HepG2 (cell line): ENCODE measurements around the gene COQ6. TPM values are rescaled to one million over a fixed set of nuclear protein-coding genes. Genes with fewer than 3 reads are reported as not detected.
A peak's percentile ranks its signal among the peaks of the same experiment; 100 is the strongest.

Source experiments
- ATAC-seq: fragments of 200-7000 bp; cut with Tn5 transposase; 3 replicates; pipeline ENCODE4 v1.9.1; 2020; ENCODE audit warnings: mild to moderate bottlenecking, moderate library complexity
- BruUV-seq: library from RNA; stranded (reverse); fragments of 400-500 nt; replicated peaks from 2 replicates; lab custom pipeline; 2021; lab: Mats Ljungman, UMichigan
- CTCF ChIA-PET: fragments of 300-600 bp; formaldehyde crosslinking; extraction: SDS; loops from one replicate; lab custom pipeline; 2021; ENCODE audit warnings: low total read pairs, inconsistent platforms, low intra/inter-chr PET ratio; lab: Yijun Ruan, JAX
- POLR2A ChIA-PET: fragments of 350-600 bp; sonication (Branson Sonifier 250); formaldehyde crosslinking; loops from one replicate; lab custom pipeline; 2020; ENCODE audit warnings: antibody characterized with exemption, inconsistent platforms; lab: Yijun Ruan, JAX
- DNase-seq: peaks from one replicate; pipeline ENCODE4 v3.0.0-alpha.2; 2015; ENCODE audit warnings: low spot score
- FAIRE-seq: peaks from 3 replicates; lab custom pipeline; 2011; peaks lifted over from hg19 to GRCh38; lab: Jason Lieb, UNC
- H2AFZ ChIP-seq: one replicate; pipeline ENCODE4 v1.6.1; 2011; ENCODE audit warnings: low read length, inconsistent platforms
- H3K27ac ChIP-seq: fragments of 300-600 bp; 3 replicates; pipeline ENCODE4 v1.8.0; 2011; ENCODE audit warnings: mixed run types, mild to moderate bottlenecking, mixed read lengths, low read length, inconsistent platforms; ENCODE audit not compliant: insufficient read depth; ENCODE audit errors: extremely low read length
- H3K27me3 ChIP-seq, 2 experiments: fragments of 200-600 bp in 1 of 2; 2 replicates in 1 of 2; 3 replicates in 1 of 2; pipeline versions ENCODE4 v1.6.0 to v1.8.0; 2011; ENCODE audit warnings: low read length in 2 of 2, mild to moderate bottlenecking in 2 of 2, moderate library complexity in 2 of 2, inconsistent platforms in 1 of 2; ENCODE audit not compliant: insufficient read depth in 2 of 2, control insufficient read depth in 1 of 2
- H3K36me3 ChIP-seq, 2 experiments: fragments of 200-600 bp in 1 of 2; replicated peaks in 1 of 2; 2 replicates in 1 of 2; 3 replicates in 1 of 2; pipeline versions ENCODE4 v1.5.1 to v1.8.0; 2011; ENCODE audit warnings: low read length in 2 of 2, inconsistent platforms in 1 of 2; ENCODE audit not compliant: insufficient read depth in 2 of 2, control insufficient read depth in 1 of 2
- H3K4me1 ChIP-seq: 2 replicates; pipeline ENCODE4 v1.5.1; 2012; ENCODE audit warnings: low read length, inconsistent platforms; ENCODE audit not compliant: insufficient read depth
- H3K4me2 ChIP-seq: 2 replicates; pipeline ENCODE4 v1.6.0; 2011; ENCODE audit warnings: low read depth, low read length, inconsistent platforms
- H3K4me3 ChIP-seq, 3 experiments: fragments of 200-600 bp in 1 of 3; sonication (generic), shearing (Covaris generic) in 1 of 3; replicated peaks in 1 of 3; 2 replicates each; pipeline ENCODE4 v1.5.1; 2011 to 2016; ENCODE audit warnings: low read length in 3 of 3, inconsistent platforms in 2 of 3, low read depth in 2 of 3, mild to moderate bottlenecking in 2 of 3, control low read depth in 1 of 3, mixed read lengths in 1 of 3; ENCODE audit not compliant: insufficient read depth in 1 of 3
- H3K79me2 ChIP-seq: one replicate; pipeline ENCODE4 v1.6.1; 2011; ENCODE audit warnings: low read length, inconsistent platforms; ENCODE audit not compliant: insufficient read depth
- H3K9ac ChIP-seq: 2 replicates; pipeline ENCODE4 v1.6.0; 2011; ENCODE audit warnings: mild to moderate bottlenecking, low read depth, low read length, inconsistent platforms; ENCODE audit not compliant: insufficient read depth
- H3K9me3 ChIP-seq: 2 replicates; pipeline ENCODE4 v1.5.1; 2012; ENCODE audit warnings: mild to moderate bottlenecking, low read length
- H4K20me1 ChIP-seq: 2 replicates; pipeline ENCODE4 v1.6.0; 2011; ENCODE audit warnings: inconsistent platforms, mild to moderate bottlenecking, low read length, moderate library complexity; ENCODE audit not compliant: insufficient read depth
- ARNT2 ChIP-seq: sonication (generic); formaldehyde crosslinking; IDR thresholded peaks from 2 replicates; pipeline ENCODE4 v1.8.0; 2022; ENCODE audit warnings: mild to moderate bottlenecking, low read depth, missing genetic modification reagents, moderate library complexity
- ATF4 ChIP-seq, 2 experiments: fragments of 450-650 bp in 1 of 2; sonication (generic) in 1 of 2; formaldehyde crosslinking; IDR thresholded peaks; 2 replicates each; pipeline versions ENCODE4 v1.5.0 to v1.8.0; 2020 to 2022; ENCODE audit warnings: mild to moderate bottlenecking in 1 of 2, missing genetic modification reagents in 1 of 2
- FOXA1 ChIP-seq, 2 experiments: fragments of 450-650 bp in 1 of 2; sonication (generic) in 1 of 2; formaldehyde crosslinking in 1 of 2; IDR thresholded peaks; 2 replicates each; pipeline versions ENCODE4 v1.4.0 to v1.6.1; 2016 to 2020; ENCODE audit warnings: missing genetic modification reagents in 1 of 2
- KAT7 ChIP-seq: IDR thresholded peaks from 2 replicates; pipeline ENCODE4 v1.6.1; 2018; ENCODE audit warnings: borderline replicate concordance, missing compliant biosample characterization
- NR2F1 ChIP-seq, 2 experiments: fragments of 450-650 bp in 1 of 2; formaldehyde crosslinking in 1 of 2; IDR thresholded peaks; 2 replicates each; pipeline versions ENCODE4 v1.5.0 to v1.6.1; 2016 to 2020; ENCODE audit warnings: mild to moderate bottlenecking in 1 of 2, missing compliant biosample characterization in 1 of 2, missing genetic modification reagents in 1 of 2, moderate library complexity in 1 of 2
- PREB ChIP-seq: sonication (generic); formaldehyde crosslinking; IDR thresholded peaks from 2 replicates; pipeline ENCODE4 v1.4.0; 2020; ENCODE audit warnings: missing genetic modification reagents
- RXRA ChIP-seq: sonication (generic); formaldehyde crosslinking; IDR thresholded peaks from 2 replicates; pipeline ENCODE4 v1.5.1; 2020; ENCODE audit warnings: missing genetic modification reagents
- RXRB ChIP-seq: IDR thresholded peaks from 2 replicates; pipeline ENCODE4 v1.6.1; 2016; ENCODE audit warnings: borderline replicate concordance, missing genetic modification reagents, missing compliant biosample characterization
- SRF ChIP-seq: IDR thresholded peaks from 2 replicates; pipeline ENCODE4 v1.6.1; 2011; ENCODE audit warnings: mild to moderate bottlenecking, low read depth, low read length, moderate library complexity
- TFAP4 ChIP-seq: sonication (generic); IDR thresholded peaks from 2 replicates; pipeline ENCODE4 v1.6.1; 2016; ENCODE audit warnings: low read depth, borderline replicate concordance
- TMF1 ChIP-seq: sonication (generic); formaldehyde crosslinking; IDR thresholded peaks from 2 replicates; pipeline ENCODE4 v1.8.1; 2022; ENCODE audit warnings: low read depth, missing genetic modification reagents
- TRAFD1 ChIP-seq: sonication (generic); formaldehyde crosslinking; IDR thresholded peaks from 2 replicates; pipeline ENCODE4 v1.5.1; 2020; ENCODE audit warnings: missing genetic modification reagents, mild to moderate bottlenecking, borderline replicate concordance
- TRIM24 ChIP-seq: sonication (generic); formaldehyde crosslinking; IDR thresholded peaks from 2 replicates; pipeline ENCODE4 v1.8.0; 2022; ENCODE audit warnings: mild to moderate bottlenecking, missing genetic modification reagents
- ZFP91 ChIP-seq: sonication (generic); formaldehyde crosslinking; IDR thresholded peaks from 2 replicates; pipeline ENCODE4 v1.9.0; 2022; ENCODE audit warnings: missing genetic modification reagents, mild to moderate bottlenecking, borderline replicate concordance
- ZGPAT ChIP-seq: IDR thresholded peaks from 2 replicates; pipeline ENCODE4 v1.6.1; 2016; ENCODE audit warnings: mild to moderate bottlenecking
- ZNF317 ChIP-seq: sonication (generic); formaldehyde crosslinking; IDR thresholded peaks from 2 replicates; pipeline ENCODE4 v1.5.0; 2020; ENCODE audit warnings: mild to moderate bottlenecking, missing genetic modification reagents
- ZNF75D ChIP-seq: sonication (generic); formaldehyde crosslinking; IDR thresholded peaks from 2 replicates; pipeline ENCODE4 v1.8.1; 2023; ENCODE audit warnings: missing genetic modification reagents, mild to moderate bottlenecking, borderline replicate concordance
- WGBS: methylation state at CpG from one replicate; pipeline ENCODE4 v1.1.6; 2017; ENCODE audit warnings: low lambda C conversion rate; 5-methylcytosine and 5-hydroxymethylcytosine counted together
- in situ Hi-C: cut with HindIII; loops from 2 replicates; pipeline ENCODE4 v1.10.0; 2017; ENCODE audit warnings: low pct_unique_long_range_greater_than_20kb; ENCODE audit not compliant: extremely low pct_ligation_motif_present
- intact Hi-C: fragments of 100-400 bp; cut with micrococcal nuclease; formaldehyde crosslinking; loops from one replicate; pipeline ENCODE4 v1.10.0; 2022; ENCODE audit not compliant: unreplicated experiment
- polyA plus RNA-seq, 8 experiments: library from polyadenylated mRNA; depleted of rRNA in 3 of 8; stranded (reverse) in 7 of 8; unstranded in 1 of 8; fragments of >200 nt; fragmentation: Illumina TruSeq in 4 of 8; extraction: Trizol in 4 of 8; gene quantifications; 2 replicates each; pipeline versions ENCODE4 v1.2.1 to v1.2.3, GENCODE V29; 2011 to 2016; ENCODE audit warnings: low read depth in 4 of 8, missing spikeins in 1 of 8, mixed read lengths in 1 of 8; ENCODE audit not compliant: insufficient read depth in 1 of 8
- total RNA-seq, 5 experiments: library from RNA; depleted of rRNA; stranded (reverse); fragments of >200 nt; fragmentation: Illumina TruSeq; extraction: Trizol; gene quantifications; 2 replicates each; pipeline ENCODE4 v1.2.3, GENCODE V29; 2016; ENCODE audit warnings: low read depth in 1 of 5

COQ6 gene
- total and polyA plus RNA-seq, 2 of the 13 experiments (the other 11 are each of a cell fraction or from before 2014, with no cell fraction given) = 18.9 to 34.7 TPM

GRCh38 chr14:73991092-73991491, 41.0 kb downstream of the COQ6 start:
- CTCF ChIA-PET = no interaction called here
- Histone ChIP-seq H3K9ac (no peak overlapping the region), H3K4me3 (no peak overlapping the region), H3K27ac (no peak overlapping the region), H3K4me1 (peaks cover 78% of the 10 kb centered on the region), H2AFZ (no peak overlapping the region), H3K27me3 (no peaks in the 10 kb centered on the region), H3K79me2 (peaks cover 9% of the 10 kb centered on the region), H4K20me1 (no peaks in the 10 kb centered on the region), H3K9me3 (no peaks in the 10 kb centered on the region), H3K36me3 (peaks cover 3 to 19% of the 10 kb centered on the region in 2 experiments), H3K4me2 (no peak overlapping the region)
- intact Hi-C loops (no loop called here), in situ Hi-C loops (no loop called here)
- POLR2A ChIA-PET = interaction anchor here (0.6 to 4.0 kb wide), 4 partner anchors 11 to 41 kb away, joined by 3 to 14 read pairs (median 4); partner anchors contain the start of genes BBOF1, COQ6, ENTPD5 and FAM161B
- ATAC-seq (no peak), DNase-seq (no peak), FAIRE-seq (no peak)
- WGBS = 48% methylated on average over 4 of the region's 4 CpGs
- BruUV-seq = no TSS peak
- no peak for TF ChIP-seq ZNF317 (CRISPR knock-in tag)
- TF ChIP-seq TRAFD1 = no peak
- TF ChIP-seq SRF = no peak
- TF ChIP-seq RXRA (CRISPR knock-in tag) = no peak
- no peak for TF ChIP-seq FOXA1 (IDR thresholded peaks at IDR 0.05)
- TF ChIP-seq FOXA1 (CRISPR knock-in tag; IDR thresholded peaks at IDR 0.05) = 0 out of 2 replicates have a peak, but pooled peaks have one; percentile 7
- 0 out of 2 replicates have a peak, but pooled peaks have one; percentile 12 for TF ChIP-seq ZGPAT
- no peak for TF ChIP-seq ATF4 (CRISPR knock-in tag; IDR thresholded peaks at IDR 0.05)
- no peak for TF ChIP-seq ZNF75D (CRISPR knock-in tag)
- no peak for TF ChIP-seq NR2F1 (CRISPR knock-in tag; IDR thresholded peaks at IDR 0.05)
- TF ChIP-seq KAT7 (CRISPR knock-in tag) = no peak
- TF ChIP-seq TFAP4 = no peak
- no peak for TF ChIP-seq ARNT2 (CRISPR knock-in tag)
- no peak for TF ChIP-seq ZFP91 (CRISPR knock-in tag)
- TF ChIP-seq TRIM24 (CRISPR knock-in tag) = no peak
- TF ChIP-seq RXRB = no peak
- no peak for TF ChIP-seq PREB (CRISPR knock-in tag)
- TF ChIP-seq TMF1 (CRISPR knock-in tag) = no peak
